HepG2 (cell line): ENCODE results near the gene COPS6. TPM values are rescaled to one million over a fixed set of nuclear protein-coding genes. Genes with fewer than 3 reads are reported as not detected.

Experiments
- CBX2 ChIP-seq, 2 experiments: fragments of 200-600 bp in 1 of 2; sonication (generic); formaldehyde crosslinking in 1 of 2; IDR thresholded peaks; 2 replicates each; pipeline versions ENCODE4 v1.7.0 to v1.8.1; 2018 to 2022; ENCODE audit warnings: low read depth in 2 of 2, low read length in 1 of 2, mild to moderate bottlenecking in 1 of 2, missing genetic modification reagents in 1 of 2
- ELF3 ChIP-seq: IDR thresholded peaks from 2 replicates; pipeline ENCODE4 v1.6.1; 2016; ENCODE audit warnings: missing genetic modification reagents, missing compliant biosample characterization
- FOXK2 ChIP-seq: fragments of 450-650 bp; IDR thresholded peaks from 2 replicates; pipeline ENCODE4 v1.6.1; 2016
- GABPA ChIP-seq, 2 experiments: IDR thresholded peaks; 2 replicates each; pipeline ENCODE4 v1.6.1; 2011 to 2016; ENCODE audit warnings: low read depth in 2 of 2, low read length in 1 of 2, missing biosample characterization in 1 of 2, missing genetic modification characterization in 1 of 2
- HDAC2 ChIP-seq: sonication (generic); formaldehyde crosslinking; IDR thresholded peaks from 2 replicates; pipeline ENCODE4 v1.4.0; 2020; ENCODE audit warnings: missing genetic modification reagents
- HES4 ChIP-seq: sonication (generic); formaldehyde crosslinking; IDR thresholded peaks from 2 replicates; pipeline ENCODE4 v1.9.0; 2021; ENCODE audit warnings: mild to moderate bottlenecking, missing genetic modification reagents, borderline replicate concordance
- IRX3 ChIP-seq: sonication (generic); formaldehyde crosslinking; IDR thresholded peaks from 2 replicates; pipeline ENCODE4 v1.8.1; 2023; ENCODE audit warnings: mild to moderate bottlenecking, low read depth, missing genetic modification reagents, borderline replicate concordance
- KLF15 ChIP-seq: sonication (generic); formaldehyde crosslinking; IDR thresholded peaks from 2 replicates; pipeline ENCODE4 v1.8.1; 2023; ENCODE audit warnings: borderline replicate concordance, mild to moderate bottlenecking, inconsistent platforms, missing genetic modification reagents, mixed read lengths
- MTERF4 ChIP-seq: sonication (generic); formaldehyde crosslinking; IDR thresholded peaks from 2 replicates; pipeline ENCODE4 v1.8.0; 2023; ENCODE audit warnings: mild to moderate bottlenecking, missing genetic modification reagents
- XBP1 ChIP-seq: sonication (generic); formaldehyde crosslinking; IDR thresholded peaks from 2 replicates; pipeline ENCODE4 v1.5.0; 2020; ENCODE audit warnings: missing genetic modification reagents
- ZBTB1 ChIP-seq: sonication (generic); formaldehyde crosslinking; IDR thresholded peaks from 2 replicates; pipeline ENCODE4 v1.4.0; 2020; ENCODE audit warnings: missing genetic modification reagents, borderline replicate concordance
- ZNF441 ChIP-seq: sonication (generic); formaldehyde crosslinking; IDR thresholded peaks from 2 replicates; pipeline ENCODE4 v1.7.0; 2021; ENCODE audit warnings: missing genetic modification reagents, borderline replicate concordance
- ZNF543 ChIP-seq: sonication (generic); formaldehyde crosslinking; IDR thresholded peaks from 2 replicates; pipeline ENCODE4 v1.4.0; 2020; ENCODE audit warnings: mild to moderate bottlenecking, missing genetic modification reagents
- ZNF616 ChIP-seq: sonication (generic); formaldehyde crosslinking; IDR thresholded peaks from 2 replicates; pipeline ENCODE4 v1.5.0; 2020; ENCODE audit warnings: low read depth, mild to moderate bottlenecking, missing genetic modification reagents
- ZNF773 ChIP-seq: sonication (generic); formaldehyde crosslinking; IDR thresholded peaks from 2 replicates; pipeline ENCODE4 v1.4.0; 2020; ENCODE audit warnings: missing genetic modification reagents, borderline replicate concordance
- ZNF781 ChIP-seq: sonication (generic); formaldehyde crosslinking; IDR thresholded peaks from 2 replicates; pipeline ENCODE4 v1.5.1; 2020; ENCODE audit warnings: borderline replicate concordance, mild to moderate bottlenecking, missing genetic modification reagents; ENCODE audit errors: not compliant biosample characterization
- ZNF800 ChIP-seq: sonication (generic); formaldehyde crosslinking; IDR thresholded peaks from 2 replicates; pipeline ENCODE4 v1.4.0; 2020; ENCODE audit warnings: missing genetic modification reagents
- polyA plus RNA-seq, 8 experiments: library from polyadenylated mRNA; depleted of rRNA in 3 of 8; stranded (reverse) in 7 of 8; unstranded in 1 of 8; fragments of >200 nt; fragmentation: Illumina TruSeq in 4 of 8; extraction: Trizol in 4 of 8; gene quantifications; 2 replicates each; pipeline versions ENCODE4 v1.2.1 to v1.2.3, GENCODE V29; 2011 to 2016; ENCODE audit warnings: low read depth in 4 of 8, missing spikeins in 1 of 8, mixed read lengths in 1 of 8; ENCODE audit not compliant: insufficient read depth in 1 of 8
- total RNA-seq, 5 experiments: library from RNA; depleted of rRNA; stranded (reverse); fragments of >200 nt; fragmentation: Illumina TruSeq; extraction: Trizol; gene quantifications; 2 replicates each; pipeline ENCODE4 v1.2.3, GENCODE V29; 2016; ENCODE audit warnings: low read depth in 1 of 5
- TF ChIP-seq, protein P1 (sequence below), 2 experiments: sonication (generic) in 1 of 2; formaldehyde crosslinking in 1 of 2; IDR thresholded peaks; 2 replicates each; pipeline versions ENCODE4 v1.4.0 to v1.6.1; 2016 to 2020; ENCODE audit warnings: borderline replicate concordance in 1 of 2, low read depth in 1 of 2, mild to moderate bottlenecking in 1 of 2, missing genetic modification reagents in 1 of 2
- TF ChIP-seq, protein P2 (sequence below): sonication (generic); formaldehyde crosslinking; IDR thresholded peaks from 2 replicates; pipeline ENCODE4 v1.4.0; 2020; ENCODE audit warnings: missing genetic modification reagents

The COPS6 gene
- total and polyA plus RNA-seq, 2 of the 13 experiments (the other 11 are each of a cell fraction or from before 2014, with no cell fraction given), result 33.4 to 117 TPM

DNA sequence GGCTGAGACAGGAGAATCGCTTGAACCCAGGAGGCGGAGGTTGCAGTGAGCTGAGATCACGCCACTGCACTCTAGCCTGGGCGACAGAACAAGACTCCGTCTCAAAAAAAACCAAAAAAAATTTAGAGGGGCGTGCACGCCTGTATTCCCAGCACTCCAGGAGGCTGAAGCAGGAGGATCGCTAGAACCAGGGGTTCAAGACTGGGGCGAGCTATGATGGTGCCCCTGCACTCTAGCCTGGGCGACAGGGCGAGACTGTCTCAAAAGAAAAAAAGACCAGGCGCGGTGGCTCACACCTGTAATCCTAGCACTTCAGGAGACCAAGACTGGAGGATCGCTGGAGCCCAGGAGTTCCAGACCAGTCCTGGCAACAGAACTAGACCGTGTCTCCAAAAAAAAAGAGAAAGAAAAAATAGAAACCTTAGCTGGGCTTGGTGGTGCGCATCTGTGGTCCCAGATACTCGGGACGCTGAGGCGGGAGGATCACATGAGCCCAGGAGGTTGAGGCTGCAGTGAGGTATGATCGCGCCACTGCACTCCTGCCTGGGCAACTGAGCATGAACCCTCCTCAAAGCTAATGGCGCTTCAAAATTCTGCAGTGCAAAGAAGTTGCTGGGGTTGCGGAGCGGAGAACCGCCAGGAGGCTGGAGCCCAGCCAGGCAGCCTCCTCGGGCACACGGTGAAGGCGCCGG lies 37.6 kb downstream of the COPS6 start (continued):
- TF ChIP-seq ZNF543 (CRISPR knock-in tag), result no peak
- TF ChIP-seq ZNF441 (CRISPR knock-in tag), result peak; percentile 64; the same call in 1 of the 2 replicates
- TF ChIP-seq ZBTB1 (CRISPR knock-in tag), result no peak
- no peak for TF ChIP-seq KLF15
- TF ChIP-seq, protein P1, sequence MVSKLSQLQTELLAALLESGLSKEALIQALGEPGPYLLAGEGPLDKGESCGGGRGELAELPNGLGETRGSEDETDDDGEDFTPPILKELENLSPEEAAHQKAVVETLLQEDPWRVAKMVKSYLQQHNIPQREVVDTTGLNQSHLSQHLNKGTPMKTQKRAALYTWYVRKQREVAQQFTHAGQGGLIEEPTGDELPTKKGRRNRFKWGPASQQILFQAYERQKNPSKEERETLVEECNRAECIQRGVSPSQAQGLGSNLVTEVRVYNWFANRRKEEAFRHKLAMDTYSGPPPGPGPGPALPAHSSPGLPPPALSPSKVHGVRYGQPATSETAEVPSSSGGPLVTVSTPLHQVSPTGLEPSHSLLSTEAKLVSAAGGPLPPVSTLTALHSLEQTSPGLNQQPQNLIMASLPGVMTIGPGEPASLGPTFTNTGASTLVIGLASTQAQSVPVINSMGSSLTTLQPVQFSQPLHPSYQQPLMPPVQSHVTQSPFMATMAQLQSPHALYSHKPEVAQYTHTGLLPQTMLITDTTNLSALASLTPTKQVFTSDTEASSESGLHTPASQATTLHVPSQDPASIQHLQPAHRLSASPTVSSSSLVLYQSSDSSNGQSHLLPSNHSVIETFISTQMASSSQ (IDR thresholded peaks at IDR 0.05; ENCODE audit: low read depth), result no peak
- TF ChIP-seq, protein P1 (CRISPR knock-in tag; IDR thresholded peaks at IDR 0.05; ENCODE audit: borderline replicate concordance), result 0 out of 2 replicates have a peak, but pooled peaks have one; percentile 9
- no peak for TF ChIP-seq ZNF800 (CRISPR knock-in tag)
- TF ChIP-seq ZNF616, result 0 out of 2 replicates have a peak, but pooled peaks have one; percentile 42
- TF ChIP-seq GABPA (IDR thresholded peaks at IDR 0.05; ENCODE audit: low read depth, low read length), result no peak
- TF ChIP-seq GABPA (CRISPR knock-in tag; IDR thresholded peaks at IDR 0.05; ENCODE audit: low read depth), result no peak
- TF ChIP-seq MTERF4 (CRISPR knock-in tag), result peak; percentile 40; the same call in 1 of the 2 replicates
- no peak for TF ChIP-seq ZNF781 (CRISPR knock-in tag)
- no peak; the same call in 1 of the 2 replicates for TF ChIP-seq ELF3 (CRISPR knock-in tag)
- TF ChIP-seq CBX2 (IDR thresholded peaks at IDR 0.05; ENCODE audit: low read depth, low read length), result no peak
- TF ChIP-seq CBX2 (CRISPR knock-in tag; IDR thresholded peaks at IDR 0.05; ENCODE audit: low read depth), result no peak
- TF ChIP-seq HES4, result peak; percentile 79; the same call in 1 of the 2 replicates
- TF ChIP-seq IRX3 (CRISPR knock-in tag), result no peak
- no peak for TF ChIP-seq FOXK2
- TF ChIP-seq XBP1 (CRISPR knock-in tag), result no peak
- TF ChIP-seq, protein P2, sequence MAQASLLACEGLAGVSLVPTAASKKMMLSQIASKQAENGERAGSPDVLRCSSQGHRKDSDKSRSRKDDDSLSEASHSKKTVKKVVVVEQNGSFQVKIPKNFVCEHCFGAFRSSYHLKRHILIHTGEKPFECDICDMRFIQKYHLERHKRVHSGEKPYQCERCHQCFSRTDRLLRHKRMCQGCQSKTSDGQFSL (CRISPR knock-in tag), result no peak
- TF ChIP-seq ZNF773 (CRISPR knock-in tag), result no peak
- 0 out of 2 replicates have a peak, but pooled peaks have one; percentile 22 for TF ChIP-seq HDAC2
